Duodenal mucosa (tissue), 2 donors: ENCODE measurements around the gene ERO1B.
A peak's percentile ranks its signal among the peaks of the same experiment; 100 is the strongest.

Experiments used
- H3K27ac ChIP-seq: one replicate; pipeline ENCODE4 v1.7.0; 2013; ENCODE audit warnings: low read depth, low read length
- H3K27me3 ChIP-seq, 2 donors: one replicate each; pipeline ENCODE4 v1.7.0; 2013; ENCODE audit warnings: low read length in 2 of 2, control low read depth in 1 of 2; ENCODE audit not compliant: insufficient read depth in 2 of 2, control insufficient read depth in 1 of 2
- H3K36me3 ChIP-seq, 2 donors: one replicate each; pipeline ENCODE4 v1.7.0; 2013; ENCODE audit warnings: low read length in 2 of 2, control low read depth in 1 of 2; ENCODE audit not compliant: insufficient read depth in 2 of 2, control insufficient read depth in 1 of 2
- H3K4me1 ChIP-seq, 2 donors: one replicate each; pipeline ENCODE4 v1.7.0; 2013; ENCODE audit warnings: low read length in 2 of 2, control low read depth in 1 of 2; ENCODE audit not compliant: insufficient read depth in 2 of 2, control insufficient read depth in 1 of 2
- H3K4me3 ChIP-seq, 2 donors: one replicate each; pipeline ENCODE4 v1.7.0; 2013; ENCODE audit warnings: low read length in 2 of 2, low read depth in 1 of 2
- H3K9ac ChIP-seq, 2 donors: one replicate each; pipeline ENCODE4 v1.7.0; 2013; ENCODE audit warnings: low read length in 2 of 2, low read depth in 1 of 2
- H3K9me3 ChIP-seq, 2 donors: one replicate each; pipeline ENCODE4 v1.7.0; 2013; ENCODE audit warnings: low read length in 2 of 2, control low read depth in 1 of 2; ENCODE audit not compliant: control insufficient read depth in 1 of 2

The ERO1B gene

DNA sequence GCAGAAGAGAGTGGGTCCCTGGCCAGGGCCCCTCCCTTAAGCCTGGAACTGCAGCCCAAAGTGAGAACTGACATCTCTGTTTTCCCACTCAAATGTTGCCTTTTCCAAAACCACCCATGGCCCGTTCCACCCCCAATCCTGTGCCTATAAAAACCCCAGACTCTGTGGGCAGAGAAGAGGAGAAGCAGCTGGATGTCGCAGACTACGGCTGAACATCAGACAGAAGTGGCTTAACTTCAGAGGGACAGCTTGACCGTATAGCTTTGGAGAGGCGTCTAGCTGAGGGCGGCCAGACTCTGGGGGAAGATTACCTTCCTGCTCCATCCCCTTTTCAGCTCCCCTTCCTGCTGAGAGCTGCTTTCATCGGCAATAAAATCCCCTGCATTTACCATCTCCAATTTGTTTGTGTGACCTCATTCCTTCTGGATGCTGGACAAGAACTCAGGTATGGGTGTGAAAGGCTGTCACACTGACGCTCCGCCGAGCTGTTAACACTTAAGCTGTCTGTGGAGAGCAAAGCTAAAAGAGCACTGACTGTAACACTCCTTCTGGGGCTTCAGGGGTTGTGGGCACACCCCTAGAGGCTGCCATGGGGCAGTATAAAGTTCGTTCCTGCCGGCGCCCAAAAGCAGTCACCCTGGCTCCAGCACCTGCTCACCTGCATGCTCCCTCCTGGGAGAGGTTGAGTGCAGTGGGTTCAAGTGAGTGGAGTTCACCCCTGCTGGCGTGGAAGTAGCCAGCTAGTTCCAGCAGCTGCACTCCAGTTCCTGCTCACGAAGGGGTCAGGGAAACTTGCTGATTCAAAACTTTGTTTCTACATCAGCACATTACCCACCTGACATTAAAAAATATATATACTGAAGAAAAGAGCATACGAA lies 19.6 kb upstream of the ERO1B start:
- H3K27ac ChIP-seq: no peak overlapping the region
- H3K9ac ChIP-seq: no peak overlapping the region
- H3K9me3 ChIP-seq: no peaks in the 10 kb centered on the region
- H3K4me1 ChIP-seq: peaks cover 17 to 20% of the 10 kb centered on the region in 2 donors
- H3K4me3 ChIP-seq: no peak overlapping the region
- no peaks in the 10 kb centered on the region for H3K36me3 ChIP-seq
- no peaks in the 10 kb centered on the region for H3K27me3 ChIP-seq

DNA sequence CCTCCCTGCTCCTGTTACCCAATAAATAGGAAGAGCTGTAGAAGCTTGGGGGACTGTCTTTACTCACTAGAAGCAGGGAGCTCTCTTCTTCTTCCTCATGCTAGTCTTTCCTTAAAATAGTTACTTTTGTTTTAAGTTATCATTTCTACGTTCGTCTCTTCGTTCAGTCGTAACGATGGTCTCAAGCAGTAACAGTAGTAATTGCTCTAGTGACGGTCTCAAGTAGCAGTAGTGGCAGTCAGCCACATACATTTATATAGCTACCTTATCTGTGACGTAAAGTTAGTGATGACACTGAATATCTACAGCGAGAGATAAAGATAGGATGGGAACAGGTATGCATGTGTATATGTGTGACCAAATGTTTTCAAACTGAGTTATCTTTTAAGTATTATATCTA lies 15.4 kb upstream of the ERO1B start:
- Histone ChIP-seq H3K4me3 (no peak overlapping the region), H3K36me3 (no peaks in the 10 kb centered on the region), H3K4me1 (peaks cover 7 to 8% of the 10 kb centered on the region in 2 donors), H3K27ac (no peak overlapping the region), H3K27me3 (no peaks in the 10 kb centered on the region), H3K9me3 (no peaks in the 10 kb centered on the region), H3K9ac (no peak overlapping the region)

- no peak overlapping the region for H3K27ac ChIP-seq
- peaks cover 0 to 5% of the 10 kb centered on the region in 2 donors for H3K4me1 ChIP-seq
- H3K9ac ChIP-seq: no peak overlapping the region
Observed at GRCh38 chr1:236292425-236292824, 10.7 kb upstream of the ERO1B start.

DNA sequence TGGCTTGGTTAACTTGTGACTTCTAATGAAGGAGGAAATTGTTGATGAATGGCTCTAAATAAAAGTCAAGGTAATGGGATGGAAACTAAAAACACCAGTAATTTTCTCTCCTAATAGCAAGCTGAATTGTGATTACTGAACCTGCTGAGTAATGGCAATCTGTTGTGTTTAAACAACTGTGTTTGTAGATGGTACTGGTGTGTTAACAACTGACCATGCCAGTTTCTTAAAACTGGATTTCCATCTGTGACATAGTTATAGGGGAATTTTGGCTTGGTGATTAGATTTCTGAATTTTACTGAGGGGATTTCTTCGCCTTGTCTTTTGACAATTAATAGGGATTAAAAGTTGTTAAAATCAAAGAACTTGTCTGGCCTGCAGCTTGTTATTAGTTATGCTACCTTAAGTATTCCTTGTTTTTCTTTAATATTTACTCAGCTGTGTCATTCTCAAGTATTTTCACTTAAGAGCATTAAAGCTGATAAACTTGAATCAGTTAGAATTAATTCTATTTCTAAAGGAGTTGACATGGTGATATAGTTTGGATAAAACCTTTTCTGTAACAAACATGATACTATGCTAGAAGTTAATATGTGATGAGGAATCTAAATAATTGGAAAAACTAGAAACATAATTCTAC lies 7.9 kb upstream of the ERO1B start:
- H3K27ac ChIP-seq: no peak overlapping the region
- H3K4me1 ChIP-seq: peaks cover 0 to 3% of the 10 kb centered on the region in 2 donors
- no peaks in the 10 kb centered on the region for H3K9me3 ChIP-seq
- no peaks in the 10 kb centered on the region for H3K36me3 ChIP-seq
- no peaks in the 10 kb centered on the region for H3K27me3 ChIP-seq
- no peak overlapping the region for H3K9ac ChIP-seq
- no peak overlapping the region for H3K4me3 ChIP-seq

More at GRCh38 chr1:236292425-236292824, 10.7 kb upstream of the ERO1B start:
- Histone ChIP-seq H3K4me3 (no peak overlapping the region), H3K9me3 (no peaks in the 10 kb centered on the region), H3K36me3 (no peaks in the 10 kb centered on the region), H3K27me3 (no peaks in the 10 kb centered on the region)

- no peak overlapping the region for H3K27ac ChIP-seq
- no peak overlapping the region for H3K9ac ChIP-seq
- no peaks in the 10 kb centered on the region for H3K27me3 ChIP-seq
- H3K4me1 ChIP-seq: peaks cover 0 to 7% of the 10 kb centered on the region in 2 donors
- no peaks in the 10 kb centered on the region for H3K36me3 ChIP-seq
- no peaks in the 10 kb centered on the region for H3K9me3 ChIP-seq
- no peak overlapping the region for H3K4me3 ChIP-seq
Observed at GRCh38 chr1:236288620-236288976, 6.8 kb upstream of the ERO1B start.

GRCh38 chr1:236287757-236288619 lies 6.2 kb upstream of the ERO1B start:
- Histone ChIP-seq H3K36me3 (no peaks in the 10 kb centered on the region), H3K4me1 (peaks cover 0 to 7% of the 10 kb centered on the region in 2 donors), H3K9me3 (no peaks in the 10 kb centered on the region), H3K27ac (no peak overlapping the region), H3K27me3 (no peaks in the 10 kb centered on the region), H3K9ac (no peak overlapping the region), H3K4me3 (no peak overlapping the region)

DNA sequence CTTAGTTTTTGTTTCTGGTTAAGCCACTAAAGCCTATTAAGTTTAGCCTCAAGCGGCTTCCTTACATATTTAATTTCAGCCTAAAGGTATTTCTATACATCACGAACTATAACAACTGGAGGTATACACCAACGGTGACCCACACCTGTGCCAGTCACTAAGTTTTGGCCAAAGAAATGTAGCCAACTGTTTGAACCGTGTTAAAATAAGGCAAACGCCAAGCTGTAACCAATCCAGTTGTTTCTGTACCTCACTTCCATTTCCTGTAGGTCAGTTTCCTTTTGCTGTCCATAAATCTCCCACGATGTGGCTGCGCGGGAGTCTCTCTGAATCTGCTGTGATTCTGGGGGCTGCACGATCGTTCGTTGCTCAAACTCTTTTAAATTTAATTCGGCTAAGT lies 5.6 kb upstream of the ERO1B start:
- no peaks in the 10 kb centered on the region for H3K36me3 ChIP-seq
- no peak overlapping the region for H3K9ac ChIP-seq
- no peaks in the 10 kb centered on the region for H3K27me3 ChIP-seq
- no peak overlapping the region for H3K27ac ChIP-seq
- peaks cover 0 to 7% of the 10 kb centered on the region in 2 donors for H3K4me1 ChIP-seq
- H3K4me3 ChIP-seq: no peak overlapping the region
- H3K9me3 ChIP-seq: no peaks in the 10 kb centered on the region

DNA sequence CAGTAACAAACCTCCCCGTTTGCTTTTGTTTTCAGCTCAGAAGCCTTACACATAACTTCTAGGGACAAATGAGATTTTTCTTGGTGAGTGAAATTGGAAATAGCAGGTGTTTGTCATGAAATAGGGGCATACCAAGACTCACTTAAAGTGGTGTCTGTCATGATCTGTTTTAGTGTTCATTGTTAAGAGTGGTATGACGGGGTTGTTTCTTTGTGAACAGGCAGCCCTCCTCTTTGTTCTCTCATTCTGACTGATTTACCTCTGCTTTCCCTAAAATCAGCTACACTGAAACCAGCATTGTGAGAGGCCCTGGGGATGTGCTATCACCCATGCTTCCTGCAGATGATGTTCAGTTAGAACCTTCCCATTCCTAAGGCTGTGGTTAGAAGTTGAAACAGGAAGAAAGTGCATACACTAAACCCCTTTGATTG lies 2.5 kb upstream of the ERO1B start:
- no peaks in the 10 kb centered on the region for H3K27me3 ChIP-seq
- no peak overlapping the region for H3K4me3 ChIP-seq
- H3K4me1 ChIP-seq: peaks cover 10 to 17% of the 10 kb centered on the region in 2 donors
- H3K9me3 ChIP-seq: no peaks in the 10 kb centered on the region
- no peaks in the 10 kb centered on the region for H3K36me3 ChIP-seq
- H3K27ac ChIP-seq: no peak overlapping the region
- H3K9ac ChIP-seq: no peak overlapping the region

- H3K27me3 ChIP-seq: no peaks in the 10 kb centered on the region
- H3K9me3 ChIP-seq: no peaks in the 10 kb centered on the region
- H3K27ac ChIP-seq: no peak overlapping the region
- peak overlapping the region; percentile 55 to 76 for H3K9ac ChIP-seq
- H3K4me1 ChIP-seq: peaks cover 10 to 17% of the 10 kb centered on the region in 2 donors
- no peaks in the 10 kb centered on the region for H3K36me3 ChIP-seq
- peak overlapping the region; percentile 94 for H3K4me3 ChIP-seq
Observed at GRCh38 chr1:236282719-236283118, 961 bp upstream of the ERO1B start.

DNA sequence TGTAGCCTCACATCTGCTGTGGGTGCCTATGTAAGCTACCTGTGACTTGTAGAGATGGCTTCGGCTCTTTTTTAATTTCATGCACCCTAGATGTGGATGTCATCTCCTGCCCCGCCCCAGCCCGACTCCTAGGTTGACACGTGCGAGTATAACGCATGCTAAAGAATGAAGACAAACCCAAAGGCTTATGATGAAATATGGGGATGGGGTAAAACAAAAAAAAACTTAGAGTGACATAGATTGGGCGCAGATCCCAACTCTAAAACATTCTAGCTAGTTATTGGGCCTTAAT lies 613 bp upstream of the ERO1B start:
- no peaks in the 10 kb centered on the region for H3K9me3 ChIP-seq
- peak overlapping the region; percentile 55 to 76 for H3K9ac ChIP-seq
- H3K27ac ChIP-seq: no peak overlapping the region
- H3K27me3 ChIP-seq: no peaks in the 10 kb centered on the region
- no peaks in the 10 kb centered on the region for H3K36me3 ChIP-seq
- peak overlapping the region; percentile 94 for H3K4me3 ChIP-seq
- peaks cover 10 to 17% of the 10 kb centered on the region in 2 donors for H3K4me1 ChIP-seq
